ENCODE results near the gene REEP3.

The REEP3 gene

GRCh38 chr10:63578501-63578900, 57.3 kb downstream of the REEP3 start:
- no peak overlapping the region for H2AFZ ChIP-seq (ENCODE audit: low read depth, low read length)
- H3K4me3 ChIP-seq (ENCODE audit: low read depth in 1 of 2, low read length in 2 of 2) = no peak overlapping the region
- H4K20me1 ChIP-seq (ENCODE audit: insufficient read depth, low read length) = no peaks in the 10 kb centered on the region
- peaks cover 22% of the 10 kb centered on the region; the same call in 1 of the 2 replicates for H3K36me3 ChIP-seq (ENCODE audit: insufficient read depth, low read length)
- H3K79me2 ChIP-seq (ENCODE audit: insufficient read depth, low read length) = peaks cover 10% of the 10 kb centered on the region; the same call in 1 of the 2 replicates
- no peak for DNase-seq
- H3K4me2 ChIP-seq (ENCODE audit: insufficient read depth, low read length) = no peak overlapping the region
- H3K27ac ChIP-seq (ENCODE audit: low read length) = no peak overlapping the region
- H3K4me1 ChIP-seq (ENCODE audit: insufficient read depth, low read length) = peaks cover 2% of the 10 kb centered on the region
- no peaks in the 10 kb centered on the region for H3K27me3 ChIP-seq (ENCODE audit: insufficient read depth, low read length, poor library complexity)
- H3K9ac ChIP-seq (ENCODE audit: low read depth, low read length) = no peak overlapping the region
- no peak for ATAC-seq (ENCODE audit: insufficient read depth, low read depth)
- no peaks in the 10 kb centered on the region for H3K9me3 ChIP-seq (ENCODE audit: insufficient read depth, low read length, severe bottlenecking)
- TF ChIP-seq CTCF (IDR thresholded peaks at IDR 0.05; ENCODE audit: borderline replicate concordance, extremely low read depth, low read length, poor library complexity, severe bottlenecking) (no peak), EZH2 (IDR thresholded peaks at IDR 0.05; ENCODE audit: borderline replicate concordance, low read depth, low read length, severe bottlenecking) (no peak)

DNA sequence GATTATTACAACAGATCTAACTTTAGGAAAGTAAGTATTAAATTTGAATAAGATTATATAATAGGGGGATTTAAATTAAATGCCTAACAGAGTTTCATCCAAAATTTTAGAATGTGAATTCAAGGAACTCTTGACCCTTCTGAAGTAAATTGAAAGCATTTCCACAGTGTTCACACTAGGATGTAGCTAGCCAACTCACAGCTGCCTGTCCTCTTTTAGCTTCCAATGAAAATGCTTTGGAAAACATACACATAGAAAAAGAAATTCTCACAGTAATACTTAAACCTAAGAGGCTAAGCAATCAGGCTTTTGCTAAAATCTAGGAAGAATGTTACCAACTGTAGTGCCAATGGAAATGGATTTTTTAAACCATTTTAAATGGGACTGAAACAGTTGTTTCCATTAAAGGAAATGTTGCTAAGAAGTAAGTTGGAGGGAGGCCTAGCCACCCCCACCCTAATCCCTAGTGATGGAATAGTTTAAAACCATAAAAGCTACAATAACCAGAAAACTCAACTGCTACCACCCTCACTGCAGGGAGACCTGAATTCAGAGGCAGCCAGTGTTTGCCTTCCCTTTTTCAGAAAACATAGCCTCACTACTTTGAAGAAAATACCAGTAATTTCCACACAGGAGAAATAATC, 58.3 kb downstream of the REEP3 start:
- no peak for TF ChIP-seq EZH2 (IDR thresholded peaks at IDR 0.05; ENCODE audit: borderline replicate concordance, low read depth, low read length, severe bottlenecking)
- TF ChIP-seq CTCF (IDR thresholded peaks at IDR 0.05; ENCODE audit: borderline replicate concordance, extremely low read depth, low read length, poor library complexity, severe bottlenecking) = no peak
- Histone ChIP-seq H3K27ac (ENCODE audit: low read length) (no peak overlapping the region), H3K36me3 (ENCODE audit: insufficient read depth, low read length) (peaks cover 19% of the 10 kb centered on the region; the same call in 1 of the 2 replicates), H4K20me1 (ENCODE audit: insufficient read depth, low read length) (no peaks in the 10 kb centered on the region), H2AFZ (ENCODE audit: low read depth, low read length) (no peak overlapping the region), H3K9me3 (ENCODE audit: insufficient read depth, low read length, severe bottlenecking) (no peaks in the 10 kb centered on the region), H3K27me3 (ENCODE audit: insufficient read depth, low read length, poor library complexity) (no peaks in the 10 kb centered on the region), H3K9ac (ENCODE audit: low read depth, low read length) (no peak overlapping the region), H3K4me3 (ENCODE audit: low read depth in 1 of 2, low read length in 2 of 2) (no peak overlapping the region), H3K4me1 (ENCODE audit: insufficient read depth, low read length) (no peaks in the 10 kb centered on the region), H3K4me2 (ENCODE audit: insufficient read depth, low read length) (no peak overlapping the region), H3K79me2 (ENCODE audit: insufficient read depth, low read length) (peaks cover 13% of the 10 kb centered on the region; the same call in 1 of the 2 replicates)
- DNase-seq (no peak), ATAC-seq (ENCODE audit: insufficient read depth, low read depth) (no peak)

DNA sequence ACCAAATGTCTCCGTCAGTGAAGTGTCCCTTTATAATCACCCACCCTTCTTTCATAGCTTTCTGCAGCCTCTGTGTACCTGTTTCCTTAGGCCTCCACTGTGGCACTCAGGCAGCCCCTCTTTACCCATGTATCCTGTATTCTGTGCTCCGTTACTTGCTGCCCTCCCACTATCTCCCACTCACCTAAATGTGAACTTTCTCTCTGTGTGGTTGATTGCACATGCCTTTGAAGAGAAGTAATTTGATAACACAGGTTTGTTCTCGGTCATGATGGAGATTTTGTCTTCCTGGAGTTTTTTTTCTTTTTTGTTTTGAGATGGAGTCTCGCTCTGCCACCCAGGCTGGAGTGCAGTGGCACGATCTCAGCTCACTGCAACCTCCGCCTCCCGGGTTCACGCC, 61.5 kb downstream of the REEP3 start:
- Histone ChIP-seq H3K4me3 (ENCODE audit: low read depth in 1 of 2, low read length in 2 of 2) (no peak overlapping the region), H2AFZ (ENCODE audit: low read depth, low read length) (no peak overlapping the region), H3K4me2 (ENCODE audit: insufficient read depth, low read length) (no peak overlapping the region), H3K4me1 (ENCODE audit: insufficient read depth, low read length) (no peaks in the 10 kb centered on the region), H3K9me3 (ENCODE audit: insufficient read depth, low read length, severe bottlenecking) (no peaks in the 10 kb centered on the region), H3K27me3 (ENCODE audit: insufficient read depth, low read length, poor library complexity) (no peaks in the 10 kb centered on the region), H3K79me2 (ENCODE audit: insufficient read depth, low read length) (peaks cover 14% of the 10 kb centered on the region; the same call in 1 of the 2 replicates), H3K27ac (ENCODE audit: low read length) (no peak overlapping the region), H3K9ac (ENCODE audit: low read depth, low read length) (no peak overlapping the region), H4K20me1 (ENCODE audit: insufficient read depth, low read length) (0 out of 2 replicates have a peak, but pooled peaks cover 3% of the 10 kb centered on the region), H3K36me3 (ENCODE audit: insufficient read depth, low read length) (0 out of 2 replicates have a peak, but pooled peaks cover 2% of the 10 kb centered on the region)
- no peak for DNase-seq
- TF ChIP-seq CTCF (IDR thresholded peaks at IDR 0.05; ENCODE audit: borderline replicate concordance, extremely low read depth, low read length, poor library complexity, severe bottlenecking) = no peak
- TF ChIP-seq EZH2 (IDR thresholded peaks at IDR 0.05; ENCODE audit: borderline replicate concordance, low read depth, low read length, severe bottlenecking) = no peak
- ATAC-seq (ENCODE audit: insufficient read depth, low read depth) = no peak

All from DND-41 (cell line).